ENCODE data around the gene MBD6. TPM values are rescaled to one million over a fixed set of nuclear protein-coding genes. Genes with fewer than 3 reads are reported as not detected.

MBD6 gene
- total RNA-seq, 1 experiment from 2014 or later, result 66.8 TPM

- H3K9me3 Mint-ChIP-seq, result no peaks in the 10 kb centered on the region
- Histone ChIP-seq H3K27ac (ENCODE audit: insufficient read length, low read depth, low read length) (no peak overlapping the region), H4K5ac (ENCODE audit: insufficient read length, low read depth, low read length) (no peak overlapping the region), H2BK12ac (ENCODE audit: insufficient read length, low read depth, low read length) (no peak overlapping the region), H3K27me3 (ENCODE audit: insufficient read depth, low read length) (peaks cover 30% of the 10 kb centered on the region), H2BK20ac (ENCODE audit: low read depth, low read length, poor library complexity, severe bottlenecking) (no peak overlapping the region), H2BK5ac (ENCODE audit: insufficient read length, low read length) (no peak overlapping the region), H3K79me1 (ENCODE audit: insufficient read depth, low read depth, low read length, poor library complexity, severe bottlenecking) (no peaks in the 10 kb centered on the region), H3K18ac (ENCODE audit: insufficient read length, low read depth, low read length) (no peak overlapping the region), H4K91ac (ENCODE audit: insufficient read length, low read depth, low read length) (no peak overlapping the region), H4K20me1 (ENCODE audit: control insufficient read depth, insufficient read depth, insufficient read length) (peaks cover 3% of the 10 kb centered on the region), H4K8ac (replicated peaks; ENCODE audit: insufficient read length, low read depth, low read length) (no peak overlapping the region), H3K14ac (ENCODE audit: insufficient read depth, low read length) (no peak overlapping the region), H3K4ac (ENCODE audit: low read depth, low read length) (no peak overlapping the region), H3K23ac (ENCODE audit: insufficient read length, low read depth, low read length) (no peak overlapping the region), H2AFZ (ENCODE audit: low read length) (no peak overlapping the region), H3K4me1 (ENCODE audit: insufficient read depth, low read length) (peaks cover 3% of the 10 kb centered on the region; the same call in 1 of the 2 replicates), H3K23me2 (ENCODE audit: insufficient read length, low read depth, low read length, poor library complexity, severe bottlenecking) (peaks cover 15% of the 10 kb centered on the region), H3T11ph (ENCODE audit: low read length) (no peak overlapping the region), H3K4me2 (ENCODE audit: insufficient read depth, insufficient read length, low read length) (no peak overlapping the region), H3K9ac (ENCODE audit: extremely low read depth, insufficient read length, low read length) (no peak overlapping the region), H3K9me3 (ENCODE audit: control insufficient read depth, low read depth, low read length) (no peaks in the 10 kb centered on the region), H3K56ac (ENCODE audit: insufficient read length, low read depth, low read length) (no peak overlapping the region), H2AK5ac (ENCODE audit: insufficient read length, low read length) (no peak overlapping the region), H2BK15ac (ENCODE audit: low read depth, low read length) (no peak overlapping the region), H3K79me2 (ENCODE audit: insufficient read depth, low read length) (no peaks in the 10 kb centered on the region), H2BK120ac (ENCODE audit: low read depth, low read length, poor library complexity, severe bottlenecking) (no peak overlapping the region)
- WGBS (ENCODE audit: extremely low coverage, insufficient read length, low lambda C conversion rate), result no CpG with 5 or more reads among the region's 10 CpGs
- no peak for DNase-seq
- peaks cover 60% of the 10 kb centered on the region for H3K27me3 Mint-ChIP-seq (ENCODE audit: low read depth)
- TF ChIP-seq, protein P1, sequence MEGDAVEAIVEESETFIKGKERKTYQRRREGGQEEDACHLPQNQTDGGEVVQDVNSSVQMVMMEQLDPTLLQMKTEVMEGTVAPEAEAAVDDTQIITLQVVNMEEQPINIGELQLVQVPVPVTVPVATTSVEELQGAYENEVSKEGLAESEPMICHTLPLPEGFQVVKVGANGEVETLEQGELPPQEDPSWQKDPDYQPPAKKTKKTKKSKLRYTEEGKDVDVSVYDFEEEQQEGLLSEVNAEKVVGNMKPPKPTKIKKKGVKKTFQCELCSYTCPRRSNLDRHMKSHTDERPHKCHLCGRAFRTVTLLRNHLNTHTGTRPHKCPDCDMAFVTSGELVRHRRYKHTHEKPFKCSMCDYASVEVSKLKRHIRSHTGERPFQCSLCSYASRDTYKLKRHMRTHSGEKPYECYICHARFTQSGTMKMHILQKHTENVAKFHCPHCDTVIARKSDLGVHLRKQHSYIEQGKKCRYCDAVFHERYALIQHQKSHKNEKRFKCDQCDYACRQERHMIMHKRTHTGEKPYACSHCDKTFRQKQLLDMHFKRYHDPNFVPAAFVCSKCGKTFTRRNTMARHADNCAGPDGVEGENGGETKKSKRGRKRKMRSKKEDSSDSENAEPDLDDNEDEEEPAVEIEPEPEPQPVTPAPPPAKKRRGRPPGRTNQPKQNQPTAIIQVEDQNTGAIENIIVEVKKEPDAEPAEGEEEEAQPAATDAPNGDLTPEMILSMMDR (conservative IDR thresholded peaks at IDR 0.05), result no peak
- H3K27ac Mint-ChIP-seq, result no peak overlapping the region
- peaks cover 33 to 34% of the 10 kb centered on the region in 2 experiments for H3K4me1 Mint-ChIP-seq
- H3K36me3 Mint-ChIP-seq (ENCODE audit: insufficient read depth in 1 of 3, low read depth in 3 of 3), result no peaks in the 10 kb centered on the region; a peak in 2 of 7 replicates
- H3K4me3 Mint-ChIP-seq, result no peak overlapping the region
Observed at GRCh38 chr12:57479043-57479375, 43.6 kb upstream of the MBD6 start.

Data from H9 (cell line).